H1 (cell line): ENCODE data around the gene PPP1R1A. TPM values are rescaled to one million over a fixed set of nuclear protein-coding genes. Genes with fewer than 3 reads are reported as not detected.

Experiments used
- CTCF ChIA-PET: fragments of 300-600 bp; sonication (Branson Sonifier 250); formaldehyde crosslinking; loops from one replicate; lab custom pipeline; 2021; ENCODE audit not compliant: partially characterized antibody; lab: Charles Lee
- POLR2A ChIA-PET: fragments of 300-600 bp; sonication (Branson Sonifier 250); formaldehyde crosslinking; loops from one replicate; lab custom pipeline; 2021; ENCODE audit warnings: inconsistent platforms; ENCODE audit not compliant: partially characterized antibody; lab: Charles Lee
- DNase-seq, 2 experiments: peaks; one replicate each; pipeline versions ENCODE4 v3.0.0 to v3.0.0-alpha.2; 2010 to 2022; ENCODE audit warnings: low spot score in 2 of 2, low read depth in 1 of 2, mixed read lengths in 1 of 2
- FAIRE-seq: peaks from 2 replicates; lab custom pipeline; 2011; peaks lifted over from hg19 to GRCh38; lab: Jason Lieb, UNC
- H2AFZ ChIP-seq: 2 replicates; pipeline ENCODE4 v1.8.1; 2012; ENCODE audit warnings: low read length, inconsistent platforms
- H2AK5ac ChIP-seq: 2 replicates; pipeline ENCODE4 v1.6.1; 2013; ENCODE audit warnings: low read depth, low read length
- H2BK120ac ChIP-seq: replicated peaks from 2 replicates; pipeline ENCODE3; 2013; ENCODE audit warnings: low read depth, low read length, inconsistent platforms
- H2BK12ac ChIP-seq: 2 replicates; pipeline ENCODE4 v1.6.1; 2013; ENCODE audit warnings: low read depth, low read length
- H2BK15ac ChIP-seq: 2 replicates; pipeline ENCODE4 v1.6.1; 2013; ENCODE audit warnings: low read length
- H2BK20ac ChIP-seq: 2 replicates; pipeline ENCODE4 v1.6.1; 2013; ENCODE audit warnings: low read length
- H2BK5ac ChIP-seq: 2 replicates; pipeline ENCODE4 v1.6.1; 2013; ENCODE audit warnings: low read depth, low read length
- H3K14ac ChIP-seq: 2 replicates; pipeline ENCODE4 v1.6.1; 2013; ENCODE audit warnings: inconsistent platforms; ENCODE audit not compliant: insufficient read length
- H3K18ac ChIP-seq: 2 replicates; pipeline ENCODE4 v1.6.1; 2013; ENCODE audit warnings: low read length; ENCODE audit errors: extremely low read depth
- H3K23ac ChIP-seq: 2 replicates; pipeline ENCODE4 v1.6.1; 2013; ENCODE audit warnings: inconsistent platforms; ENCODE audit not compliant: insufficient read length
- H3K23me2 ChIP-seq: 2 replicates; pipeline ENCODE4 v1.6.1; 2013; ENCODE audit warnings: low read depth, low read length
- H3K27ac ChIP-seq: 2 replicates; pipeline ENCODE4 v1.6.1; 2011; ENCODE audit warnings: low read depth, low read length, inconsistent platforms
- H3K27me3 ChIP-seq, 4 experiments: replicated peaks in 1 of 4; 1 replicate in 1 of 4; 2 replicates in 3 of 4; pipeline versions ENCODE4 v1.6.1 to v1.8.1; 2011 to 2013; ENCODE audit warnings: low read length in 3 of 4, mild to moderate bottlenecking in 3 of 4, inconsistent platforms in 2 of 4, mixed read lengths in 2 of 4, moderate library complexity in 1 of 4; ENCODE audit not compliant: control insufficient read depth in 3 of 4, insufficient read depth in 3 of 4; ENCODE audit errors: extremely low read depth in 1 of 4
- H3K36me3 ChIP-seq, 4 experiments: 2 replicates each; pipeline versions ENCODE4 v1.6.1 to v1.8.1; 2011 to 2013; ENCODE audit warnings: mild to moderate bottlenecking in 4 of 4, low read length in 3 of 4, moderate library complexity in 2 of 4, control low read depth in 1 of 4, inconsistent platforms in 1 of 4; ENCODE audit not compliant: insufficient read depth in 4 of 4, control insufficient read depth in 2 of 4
- H3K4ac ChIP-seq: replicated peaks from 2 replicates; pipeline ENCODE3; 2013; ENCODE audit warnings: low read length, low read depth, mixed read lengths, inconsistent platforms; ENCODE audit not compliant: insufficient read length
- H3K4me1 ChIP-seq, 4 experiments: replicated peaks in 1 of 4; 1 replicate in 1 of 4; 2 replicates in 3 of 4; pipeline versions ENCODE4 v1.6.1 to v1.8.1; 2011 to 2013; ENCODE audit warnings: low read length in 3 of 4, inconsistent platforms in 2 of 4, mixed read lengths in 1 of 4; ENCODE audit not compliant: insufficient read depth in 4 of 4, control insufficient read depth in 3 of 4
- H3K4me2 ChIP-seq, 2 experiments: 2 replicates each; pipeline versions ENCODE4 v1.6.1 to v1.8.1; 2011 to 2013; ENCODE audit warnings: low read depth in 2 of 2, low read length in 2 of 2, control low read depth in 1 of 2, inconsistent platforms in 1 of 2, mild to moderate bottlenecking in 1 of 2; ENCODE audit not compliant: insufficient read depth in 1 of 2
- H3K4me3 ChIP-seq, 4 experiments: fragments of 200-600, 300-600 bp in 1 of 4; sonication (generic), shearing (Covaris generic), sonication (Bioruptor Twin) in 1 of 4; 2 replicates each; pipeline versions ENCODE4 v1.5.1 to v1.8.1; 2011 to 2016; ENCODE audit warnings: low read length in 4 of 4, low read depth in 3 of 4, control low read depth in 2 of 4, inconsistent platforms in 2 of 4, mild to moderate bottlenecking in 2 of 4, mixed read lengths in 1 of 4, moderate library complexity in 1 of 4; ENCODE audit not compliant: insufficient read depth in 2 of 4; ENCODE audit errors: extremely low read depth in 1 of 4
- H3K56ac ChIP-seq: replicated peaks from 2 replicates; pipeline ENCODE3; 2013; ENCODE audit warnings: low read depth, mild to moderate bottlenecking, mixed read lengths, low read length, inconsistent platforms; ENCODE audit not compliant: insufficient read length
- H3K79me1 ChIP-seq: 2 replicates; pipeline ENCODE4 v1.6.1; 2013; ENCODE audit warnings: low read depth, low read length, control low read depth
- H3K79me2 ChIP-seq, 2 experiments: 2 replicates each; pipeline versions ENCODE4 v1.6.1 to v1.8.1; 2012 to 2013; ENCODE audit warnings: low read length in 2 of 2, mild to moderate bottlenecking in 2 of 2, inconsistent platforms in 1 of 2; ENCODE audit not compliant: insufficient read depth in 2 of 2, control insufficient read depth in 1 of 2
- H3K9ac ChIP-seq, 4 experiments: replicated peaks in 1 of 4; 1 replicate in 1 of 4; 2 replicates in 3 of 4; pipeline versions ENCODE4 v1.6.1 to v1.8.1; 2011 to 2013; ENCODE audit warnings: low read depth in 3 of 4, low read length in 3 of 4, control low read depth in 2 of 4, mild to moderate bottlenecking in 2 of 4, moderate library complexity in 2 of 4, inconsistent platforms in 1 of 4; ENCODE audit errors: extremely low read depth in 1 of 4
- H3K9me3 ChIP-seq, 2 experiments: 2 replicates each; pipeline versions ENCODE4 v1.6.1 to v1.8.1; 2012 to 2013; ENCODE audit warnings: mild to moderate bottlenecking in 2 of 2, moderate library complexity in 2 of 2, control low read depth in 1 of 2, inconsistent platforms in 1 of 2, low read depth in 1 of 2, low read length in 1 of 2, mixed read lengths in 1 of 2; ENCODE audit not compliant: insufficient read depth in 2 of 2
- H4K20me1 ChIP-seq, 2 experiments: replicated peaks in 1 of 2; 2 replicates each; pipeline versions ENCODE3 to v1.8.1; 2011 to 2013; ENCODE audit warnings: inconsistent platforms in 2 of 2, low read length in 2 of 2, mild to moderate bottlenecking in 1 of 2; ENCODE audit not compliant: insufficient read depth in 2 of 2, control insufficient read depth in 1 of 2
- H4K5ac ChIP-seq: 2 replicates; pipeline ENCODE4 v1.6.1; 2013; ENCODE audit warnings: low read length, low read depth, mixed read lengths, inconsistent platforms; ENCODE audit not compliant: insufficient read length
- H4K8ac ChIP-seq: 2 replicates; pipeline ENCODE4 v1.8.0; 2013; ENCODE audit warnings: mild to moderate bottlenecking, moderate library complexity, low read length, inconsistent platforms; ENCODE audit not compliant: insufficient read depth; ENCODE audit errors: extremely low read depth
- H4K91ac ChIP-seq: replicated peaks from 2 replicates; pipeline ENCODE3; 2013; ENCODE audit warnings: low read length, mixed read lengths, inconsistent platforms; ENCODE audit not compliant: insufficient read length
- CBX8 ChIP-seq: fragments of 300-800, 300-1000 bp; sonication (generic); IDR thresholded peaks from 2 replicates; pipeline ENCODE4 v1.7.1; 2016; ENCODE audit warnings: low read depth, low read length, borderline replicate concordance
- CEBPB ChIP-seq: IDR thresholded peaks from 2 replicates; pipeline ENCODE4 v1.6.1; 2012; ENCODE audit warnings: low read depth, low read length
- EP300 ChIP-seq, 2 experiments: IDR thresholded peaks; 1 replicate in 1 of 2; 2 replicates in 1 of 2; pipeline ENCODE4 v1.6.1; 2011 to 2012; ENCODE audit warnings: low read depth in 2 of 2, low read length in 2 of 2, mild to moderate bottlenecking in 2 of 2, borderline replicate concordance in 1 of 2, inconsistent platforms in 1 of 2, moderate library complexity in 1 of 2
- GABPA ChIP-seq: IDR thresholded peaks from 2 replicates; pipeline ENCODE4 v1.6.1; 2011; ENCODE audit warnings: mild to moderate bottlenecking, low read length, moderate library complexity, borderline replicate concordance; ENCODE audit not compliant: insufficient read depth
- HDAC6 ChIP-seq: IDR thresholded peaks from one replicate; pipeline ENCODE4 v1.7.1; 2012; ENCODE audit warnings: low read depth, mild to moderate bottlenecking, inconsistent platforms, low read length, moderate library complexity
- JUND ChIP-seq: IDR thresholded peaks from 2 replicates; pipeline ENCODE4 v1.6.1; 2011; ENCODE audit warnings: mild to moderate bottlenecking, improper control_type of control experiment, low read length
- POU5F1 ChIP-seq: IDR thresholded peaks from 2 replicates; pipeline ENCODE4 v1.6.1; 2011; ENCODE audit warnings: low read depth, mild to moderate bottlenecking, low read length, moderate library complexity
- RBBP5 ChIP-seq: IDR thresholded peaks from 2 replicates; pipeline ENCODE4 v1.7.1; 2012; ENCODE audit warnings: low read depth, mild to moderate bottlenecking, inconsistent platforms, low read length, moderate library complexity, borderline replicate concordance
- RFX5 ChIP-seq: IDR thresholded peaks from 2 replicates; pipeline ENCODE4 v1.6.1; 2011; ENCODE audit warnings: low read depth, low read length, improper control_type of control experiment, borderline replicate concordance
- RXRA ChIP-seq: IDR thresholded peaks from 2 replicates; pipeline ENCODE4 v1.6.1; 2011; ENCODE audit warnings: low read depth, mild to moderate bottlenecking, low read length, moderate library complexity; ENCODE audit not compliant: insufficient read depth
- SIX5 ChIP-seq: IDR thresholded peaks from 2 replicates; pipeline ENCODE4 v1.6.1; 2011; ENCODE audit warnings: mild to moderate bottlenecking, low read depth, low read length
- SP1 ChIP-seq: IDR thresholded peaks from 2 replicates; pipeline ENCODE4 v1.6.1; 2011; ENCODE audit warnings: low read depth, low read length
- SP4 ChIP-seq: IDR thresholded peaks from 2 replicates; pipeline ENCODE4 v1.6.1; 2012; ENCODE audit warnings: low read length, inconsistent platforms
- TBP ChIP-seq: IDR thresholded peaks from 2 replicates; pipeline ENCODE4 v1.6.1; 2011; ENCODE audit warnings: low read depth, low read length, improper control_type of control experiment
- WGBS, 2 experiments: shearing (Covaris generic) in 1 of 2; methylation state at CpG; one replicate each; pipeline versions ENCODE4 v1.1.6 to v1.1.7; 2013 to 2015; ENCODE audit warnings: low lambda C conversion rate in 2 of 2, mixed read lengths in 2 of 2, inconsistent platforms in 1 of 2, low coverage in 1 of 2, missing lambda C conversion rate in 1 of 2; ENCODE audit not compliant: insufficient replicate concordance in 2 of 2, insufficient coverage in 1 of 2, insufficient read length in 1 of 2; ENCODE audit errors: extremely low coverage in 1 of 2, missing lambda C conversion rate in 1 of 2; 5-methylcytosine and 5-hydroxymethylcytosine counted together
- polyA plus RNA-seq, 7 experiments: library from polyadenylated mRNA; depleted of rRNA in 3 of 7; stranded (reverse) in 5 of 7; unstranded in 2 of 7; fragments of >200 nt in 5 of 7; fragments of 200-250 nt in 2 of 7; gene quantifications; 1 replicate in 5 of 7; 2 replicates in 1 of 7; 4 replicates in 1 of 7; pipeline versions ENCODE4 v1.2.1 to v1.2.3, GENCODE V29; 2011 to 2013; ENCODE audit warnings: missing spikeins in 2 of 7, mixed read lengths in 2 of 7
- total RNA-seq: library from RNA; stranded (reverse); fragmentation: NEBNext Ultra II Directional; extraction: Animal tissue kit (Norgen Biotek cat#: 25700); gene quantifications from 2 replicates; pipeline ENCODE4 v1.2.1, GENCODE V29; 2021

The PPP1R1A gene
- total and polyA plus RNA-seq, 2 of the 8 experiments (the other 6 are each of a cell fraction or from before 2014, with no cell fraction given), result 5.8 to 13.1 TPM

- Histone ChIP-seq H3K23me2 (peaks cover 3% of the 10 kb centered on the region), H3K79me2 (no peaks in the 10 kb centered on the region), H3K79me1 (no peaks in the 10 kb centered on the region), H3K18ac (no peak overlapping the region), H2BK120ac (no peak overlapping the region), H3K9me3 (no peaks in the 10 kb centered on the region), H3K4ac (no peak overlapping the region), H2BK5ac (no peak overlapping the region), H3K36me3 (no peaks in the 10 kb centered on the region), H3K56ac (no peak overlapping the region), H4K20me1 (no peaks in the 10 kb centered on the region), H3K27ac (no peak overlapping the region), H2BK20ac (no peak overlapping the region), H3K9ac (no peak overlapping the region), H3K23ac (no peak overlapping the region), H3K14ac (no peak overlapping the region), H4K5ac (no peak overlapping the region), H3K4me2 (no peak overlapping the region), H3K4me1 (no peaks in the 10 kb centered on the region; a peak in 2 of 7 replicates), H2AFZ (no peak overlapping the region), H2BK15ac (no peak overlapping the region), H4K8ac (no peak overlapping the region), H2BK12ac (no peak overlapping the region), H2AK5ac (no peak overlapping the region), H3K27me3 (peaks cover 8 to 78% (median 47%) of the 10 kb centered on the region in 4 experiments), H3K4me3 (no peak overlapping the region), H4K91ac (no peak overlapping the region)
- CTCF ChIA-PET, result interaction anchor here (0.6 to 8.0 kb wide), 5 partner anchors 10 to 118 kb away, joined by 3 to 55 read pairs (median 3); no protein-coding TSS in a partner anchor
- 73% methylated on average over 5 of the region's 6 CpGs; no CpG with 5 or more reads in 1 of the 2 experiments for WGBS, 2 experiments
- FAIRE-seq (no peak), DNase-seq (no peak)
- POLR2A ChIA-PET, result interaction anchor here (1.3 kb wide), 1 partner anchor 16 kb away, joined by 3 read pairs; no protein-coding TSS in a partner anchor
- TF ChIP-seq SP1 (no peak), GABPA (no peak), SP4 (no peak), RBBP5 (no peak), POU5F1 (no peak), CBX8 (no peak), SIX5 (no peak), CEBPB (no peak), RFX5 (no peak), TBP (no peak), RXRA (no peak), EP300 (IDR thresholded peaks at IDR 0.05; ENCODE audit: borderline replicate concordance in 1 of 2, low read depth in 2 of 2, low read length in 2 of 2) (no peak), HDAC6 (no peak), JUND (no peak)
Measured at GRCh38 chr12:54555670-54556257, 32.7 kb downstream of the PPP1R1A start.
